ENCODE results near the gene RIPOR3. TPM values are rescaled to one million over a fixed set of nuclear protein-coding genes. Genes with fewer than 3 reads are reported as not detected.
"Not testable (repeated sequence)": the region's sequence is repeated elsewhere in the genome, so short reads cannot be mapped to it uniquely, and the experiment has no call there.

The RIPOR3 gene
- total and polyA plus RNA-seq, 5 experiments from 2014 or later = 0.53 to 2.4 (median 0.98) TPM; not detected in 2

GRCh38 chr20:50708845-50709635, 17.7 kb upstream of the RIPOR3 start:
- peaks cover 19 to 35% (median 24%) of the 10 kb centered on the region in 5 donors for H3K27me3 Mint-ChIP-seq
- H3K27ac Mint-ChIP-seq = peak overlapping the region in 1 of 10 donors; percentile 11
- no peaks in the 10 kb centered on the region for H3K9me3 Mint-ChIP-seq
- POLR2A ChIA-PET = no interaction called here
- H3K36me3 Mint-ChIP-seq = no peaks in the 10 kb centered on the region
- no peaks in the 10 kb centered on the region for H3K4me1 Mint-ChIP-seq
- ATAC-seq (no peak), DNase-seq (no peak)
- H3K4me3 Mint-ChIP-seq = no peak overlapping the region

- H3K9me3 Mint-ChIP-seq = no peaks in the 10 kb centered on the region
- H3K36me3 Mint-ChIP-seq = no peaks in the 10 kb centered on the region
- H3K4me3 Mint-ChIP-seq = no peak overlapping the region
- ATAC-seq = no peak
- H3K4me1 Mint-ChIP-seq = peaks cover 0 to 3% (median 0%) of the 10 kb centered on the region in 4 donors
- H3K27ac Mint-ChIP-seq = no peak overlapping the region
- H3K27me3 Mint-ChIP-seq = peaks cover 0 to 8% (median 7%) of the 10 kb centered on the region in 5 donors
- POLR2A ChIA-PET = no interaction called here
- no peak for DNase-seq
Observed at GRCh38 chr20:50704971-50705370, 13.6 kb upstream of the RIPOR3 start.

GRCh38 chr20:50704514-50704913, 13.2 kb upstream of the RIPOR3 start:
- ATAC-seq (no peak), DNase-seq (no peak)
- H3K4me3 Mint-ChIP-seq = no peak overlapping the region
- peaks cover 0 to 10% (median 7%) of the 10 kb centered on the region in 5 donors for H3K27me3 Mint-ChIP-seq
- H3K4me1 Mint-ChIP-seq = peaks cover 0 to 3% (median 0%) of the 10 kb centered on the region in 4 donors
- POLR2A ChIA-PET = no interaction called here
- H3K27ac Mint-ChIP-seq = no peak overlapping the region
- no peaks in the 10 kb centered on the region for H3K9me3 Mint-ChIP-seq
- no peaks in the 10 kb centered on the region for H3K36me3 Mint-ChIP-seq

GRCh38 chr20:50703651-50704438, 12.5 kb upstream of the RIPOR3 start:
- not testable (repeated sequence) for H3K4me3 Mint-ChIP-seq

GRCh38 chr20:50701041-50701963, 10.0 kb upstream of the RIPOR3 start:
- DNase-seq = no peak
- no peaks in the 10 kb centered on the region for H3K9me3 Mint-ChIP-seq

More at GRCh38 chr20:50703651-50704438, 12.5 kb upstream of the RIPOR3 start:
- H3K9me3 Mint-ChIP-seq, H3K4me1 Mint-ChIP-seq, H3K27ac Mint-ChIP-seq, POLR2A ChIA-PET, ATAC-seq, DNase-seq, H3K36me3 Mint-ChIP-seq: not testable (repeated sequence)
- H3K27me3 Mint-ChIP-seq = peaks cover 0 to 11% (median 7%) of the 10 kb centered on the region in 5 donors

GRCh38 chr20:50699688-50700087, 8.3 kb upstream of the RIPOR3 start:
- Mint-ChIP-seq H3K4me1 (peaks cover 0 to 3% (median 0%) of the 10 kb centered on the region in 4 donors), H3K9me3 (no peaks in the 10 kb centered on the region), H3K36me3 (no peaks in the 10 kb centered on the region), H3K27me3 (peaks cover 4 to 19% (median 11%) of the 10 kb centered on the region in 5 donors), H3K4me3 (no peak overlapping the region), H3K27ac (peak overlapping the region in 2 of 10 donors; percentile 58 to 77)
- DNase-seq (no peak), ATAC-seq (no peak)
- POLR2A ChIA-PET = no interaction called here

More at GRCh38 chr20:50701041-50701963, 10.0 kb upstream of the RIPOR3 start:
- Mint-ChIP-seq H3K36me3 (no peaks in the 10 kb centered on the region), H3K27me3 (peaks cover 0 to 17% (median 11%) of the 10 kb centered on the region in 5 donors), H3K4me1 (peaks cover 0 to 3% (median 0%) of the 10 kb centered on the region in 4 donors), H3K27ac (no peak overlapping the region), H3K4me3 (no peak overlapping the region)
- POLR2A ChIA-PET = no interaction called here
- no peak for ATAC-seq

GRCh38 chr20:50698255-50698654, 6.9 kb upstream of the RIPOR3 start:
- H3K36me3 Mint-ChIP-seq, H3K4me3 Mint-ChIP-seq, DNase-seq, H3K9me3 Mint-ChIP-seq, H3K4me1 Mint-ChIP-seq, POLR2A ChIA-PET, H3K27ac Mint-ChIP-seq, ATAC-seq: not testable (repeated sequence)
- peaks cover 7 to 19% (median 14%) of the 10 kb centered on the region in 5 donors for H3K27me3 Mint-ChIP-seq

- POLR2A ChIA-PET = interaction anchor here (0.5 to 0.7 kb wide), 2 partner anchors 12 to 91 kb away, joined by 3 to 6 read pairs; no protein-coding TSS in a partner anchor
- Mint-ChIP-seq H3K4me3 (no peak overlapping the region), H3K4me1 (peaks cover 9 to 17% (median 12%) of the 10 kb centered on the region in 4 donors), H3K27me3 (peaks cover 28 to 40% (median 35%) of the 10 kb centered on the region in 5 donors), H3K36me3 (no peaks in the 10 kb centered on the region), H3K9me3 (no peaks in the 10 kb centered on the region), H3K27ac (no peak overlapping the region)
- DNase-seq (no peak), ATAC-seq (no peak)
Observed at GRCh38 chr20:50695135-50695872, 4.0 kb upstream of the RIPOR3 start.

- Mint-ChIP-seq H3K4me1 (peaks cover 10 to 20% (median 13%) of the 10 kb centered on the region in 4 donors), H3K9me3 (no peaks in the 10 kb centered on the region), H3K36me3 (no peaks in the 10 kb centered on the region), H3K27ac (peak overlapping the region in 1 of 10 donors; percentile 29), H3K4me3 (no peak overlapping the region), H3K27me3 (peaks cover 33 to 46% (median 42%) of the 10 kb centered on the region in 5 donors)
- DNase-seq (no peak), ATAC-seq (no peak)
- POLR2A ChIA-PET = no interaction called here
Observed at GRCh38 chr20:50694379-50695134, 3.2 kb upstream of the RIPOR3 start.

- Mint-ChIP-seq H3K36me3 (no peaks in the 10 kb centered on the region), H3K4me1 (peaks cover 10 to 20% (median 13%) of the 10 kb centered on the region in 4 donors), H3K9me3 (no peaks in the 10 kb centered on the region), H3K27me3 (peaks cover 36 to 52% (median 48%) of the 10 kb centered on the region in 5 donors), H3K4me3 (no peak overlapping the region), H3K27ac (no peak overlapping the region)
- ATAC-seq = no peak
- DNase-seq = no peak
- POLR2A ChIA-PET = no interaction called here
Observed at GRCh38 chr20:50693001-50693400, 1.7 kb upstream of the RIPOR3 start.

- Mint-ChIP-seq H3K4me1 (peaks cover 10 to 20% (median 13%) of the 10 kb centered on the region in 4 donors), H3K36me3 (no peaks in the 10 kb centered on the region), H3K9me3 (no peaks in the 10 kb centered on the region), H3K27ac (no peak overlapping the region), H3K4me3 (no peak overlapping the region), H3K27me3 (peaks cover 34 to 51% (median 46%) of the 10 kb centered on the region in 5 donors)
- POLR2A ChIA-PET = no interaction called here
- DNase-seq = no peak
- ATAC-seq = no peak
Observed at GRCh38 chr20:50692552-50692933, 1.2 kb upstream of the RIPOR3 start.
